Natural killer cell (primary cell): ENCODE data around the gene FARSA. TPM values are rescaled to one million over a fixed set of nuclear protein-coding genes. Genes with fewer than 3 reads are reported as not detected.
"Not testable (repeated sequence)": the region's sequence is repeated elsewhere in the genome, so short reads cannot be mapped to it uniquely, and the experiment has no call there.

ENCODE experiments used
- ATAC-seq, 3 donors: fragments of 150-1000 bp in 2 of 3; fragments of 200-7000 bp in 1 of 3; cut with Tn5 transposase; 1 replicate in 1 of 3; 2 replicates in 2 of 3; pipeline ENCODE4 v1.10.0; 2021; ENCODE audit warnings: mild to moderate bottlenecking in 2 of 3, moderate library complexity in 2 of 3
- DNase-seq, 2 donors: peaks; one replicate each; pipeline versions ENCODE4 v3.0.0 to v3.0.0-alpha.2; 2013 to 2021; ENCODE audit warnings: mixed read lengths in 1 of 2
- H3K27ac ChIP-seq: one replicate; pipeline ENCODE4 v1.5.1; 2013; ENCODE audit warnings: mild to moderate bottlenecking, low read length
- H3K27me3 ChIP-seq: one replicate; pipeline ENCODE4 v1.6.1; 2013; ENCODE audit warnings: low read length; ENCODE audit not compliant: control insufficient read depth, insufficient read depth
- H3K36me3 ChIP-seq: one replicate; pipeline ENCODE4 v1.6.1; 2013; ENCODE audit warnings: low read length; ENCODE audit not compliant: control insufficient read depth, insufficient read depth
- H3K4me1 ChIP-seq: one replicate; pipeline ENCODE4 v1.6.1; 2013; ENCODE audit warnings: low read length; ENCODE audit not compliant: control insufficient read depth, insufficient read depth
- H3K4me3 ChIP-seq: one replicate; pipeline ENCODE4 v1.5.1; 2013; ENCODE audit warnings: low read length
- H3K9me3 ChIP-seq: one replicate; pipeline ENCODE4 v1.6.1; 2013; ENCODE audit warnings: low read length; ENCODE audit not compliant: control insufficient read depth, insufficient read depth
- H3K27ac Mint-ChIP-seq, 2 donors: one replicate each; pipeline ENCODE4 v1.8.0; 2022; ENCODE audit warnings: mild to moderate bottlenecking in 2 of 2, mixed read lengths in 2 of 2, moderate library complexity in 1 of 2
- H3K27me3 Mint-ChIP-seq, 2 donors: one replicate each; pipeline ENCODE4 v1.8.0; 2022; ENCODE audit warnings: low read depth in 2 of 2, mixed read lengths in 2 of 2
- H3K36me3 Mint-ChIP-seq: one replicate; pipeline ENCODE4 v1.8.0; 2022; ENCODE audit warnings: mixed read lengths
- H3K4me1 Mint-ChIP-seq, 2 donors: one replicate each; pipeline ENCODE4 v1.8.0; 2022; ENCODE audit warnings: mixed read lengths in 2 of 2
- H3K4me3 Mint-ChIP-seq: one replicate; pipeline ENCODE4 v1.8.0; 2022; ENCODE audit warnings: mild to moderate bottlenecking, moderate library complexity, mixed read lengths
- H3K9me3 Mint-ChIP-seq, 2 donors: one replicate each; pipeline ENCODE4 v1.8.0; 2022; ENCODE audit warnings: mixed read lengths in 2 of 2
- CTCF ChIP-seq: fragments of 200-600 bp; IDR thresholded peaks from one replicate; pipeline ENCODE4 v1.8.0; 2022; ENCODE audit warnings: antibody characterized with exemption
- WGBS: methylation state at CpG from one replicate; pipeline ENCODE4 v1.1.7; 2013; ENCODE audit warnings: missing lambda C conversion rate; ENCODE audit not compliant: insufficient coverage; 5-methylcytosine and 5-hydroxymethylcytosine counted together
- intact Hi-C: fragments of 100-400 bp; cut with micrococcal nuclease; formaldehyde crosslinking; loops from one replicate; pipeline ENCODE4 v1.14.2; 2022
- total RNA-seq, 4 donors: library from RNA; stranded (reverse); fragments of 120-200 nt in 1 of 4; gene quantifications; one replicate each; pipeline versions ENCODE4 v1.2.3 to v1.2.4, GENCODE V29; 2013 to 2022

The FARSA gene
- total RNA-seq, 3 donors from 2014 or later (not counting 1 experiment from before 2014, with no cell fraction given): 29.3 to 34.5 (median 32.0) TPM

GRCh38 chr19:12979974-12980373 is 46.5 kb upstream of the FARSA start:
- Mint-ChIP-seq H3K4me1 (peaks cover 6% of the 10 kb centered on the region in 2 donors), H3K27ac (no peak overlapping the region), H3K9me3 (no peaks in the 10 kb centered on the region), H3K27me3 (peaks cover 8 to 9% of the 10 kb centered on the region in 2 donors), H3K4me3 (no peak overlapping the region), H3K36me3 (no peaks in the 10 kb centered on the region)
- no peaks in the 10 kb centered on the region for H3K9me3 ChIP-seq
- no peak overlapping the region for H3K4me3 ChIP-seq
- no peak for DNase-seq
- peaks cover 21% of the 10 kb centered on the region for H3K4me1 ChIP-seq
- intact Hi-C loops: no loop called here
- H3K27me3 ChIP-seq: peaks cover 10% of the 10 kb centered on the region
- no peaks in the 10 kb centered on the region for H3K36me3 ChIP-seq
- ATAC-seq: no peak
- no peak for TF ChIP-seq CTCF
- 65% methylated on average over 3 of the region's 3 CpGs for WGBS
- no peak overlapping the region for H3K27ac ChIP-seq

- intact Hi-C loops, H3K27ac Mint-ChIP-seq, H3K4me1 ChIP-seq, H3K4me3 ChIP-seq, H3K27ac ChIP-seq, DNase-seq, H3K27me3 ChIP-seq, H3K4me3 Mint-ChIP-seq, H3K9me3 Mint-ChIP-seq, H3K36me3 ChIP-seq, H3K36me3 Mint-ChIP-seq, H3K9me3 ChIP-seq, H3K4me1 Mint-ChIP-seq, H3K27me3 Mint-ChIP-seq, ATAC-seq: not testable (repeated sequence)
- WGBS: 91% methylated on average over 7 of the region's 7 CpGs
These were observed 42.6 kb upstream of the FARSA start for GRCh38 chr19:12976109-12976508.

GRCh38 chr19:12975221-12975741 is 41.8 kb upstream of the FARSA start:
- DNase-seq: no peak
- no peak overlapping the region for H3K4me3 ChIP-seq
- intact Hi-C loops: no loop called here

More at GRCh38 chr19:12975221-12975741, 41.8 kb upstream of the FARSA start:
- Mint-ChIP-seq H3K27me3 (peaks cover 8 to 9% of the 10 kb centered on the region in 2 donors), H3K36me3 (no peaks in the 10 kb centered on the region), H3K9me3 (no peaks in the 10 kb centered on the region), H3K4me3 (no peak overlapping the region), H3K4me1 (peaks cover 6% of the 10 kb centered on the region in 2 donors), H3K27ac (no peak overlapping the region)
- no peaks in the 10 kb centered on the region for H3K9me3 ChIP-seq
- no peaks in the 10 kb centered on the region for H3K36me3 ChIP-seq
- no peak overlapping the region for H3K27ac ChIP-seq
- no peak for TF ChIP-seq CTCF
- peaks cover 3% of the 10 kb centered on the region for H3K27me3 ChIP-seq
- WGBS: 71% methylated on average over 17 of the region's 17 CpGs
- no peak for ATAC-seq
- H3K4me1 ChIP-seq: no peaks in the 10 kb centered on the region
